ENCODE measurements around the gene FKBP14.

GRCh38 chr7:29995652-29996051, 30.9 kb downstream of the FKBP14 start:
- TF ChIP-seq, protein P1, sequence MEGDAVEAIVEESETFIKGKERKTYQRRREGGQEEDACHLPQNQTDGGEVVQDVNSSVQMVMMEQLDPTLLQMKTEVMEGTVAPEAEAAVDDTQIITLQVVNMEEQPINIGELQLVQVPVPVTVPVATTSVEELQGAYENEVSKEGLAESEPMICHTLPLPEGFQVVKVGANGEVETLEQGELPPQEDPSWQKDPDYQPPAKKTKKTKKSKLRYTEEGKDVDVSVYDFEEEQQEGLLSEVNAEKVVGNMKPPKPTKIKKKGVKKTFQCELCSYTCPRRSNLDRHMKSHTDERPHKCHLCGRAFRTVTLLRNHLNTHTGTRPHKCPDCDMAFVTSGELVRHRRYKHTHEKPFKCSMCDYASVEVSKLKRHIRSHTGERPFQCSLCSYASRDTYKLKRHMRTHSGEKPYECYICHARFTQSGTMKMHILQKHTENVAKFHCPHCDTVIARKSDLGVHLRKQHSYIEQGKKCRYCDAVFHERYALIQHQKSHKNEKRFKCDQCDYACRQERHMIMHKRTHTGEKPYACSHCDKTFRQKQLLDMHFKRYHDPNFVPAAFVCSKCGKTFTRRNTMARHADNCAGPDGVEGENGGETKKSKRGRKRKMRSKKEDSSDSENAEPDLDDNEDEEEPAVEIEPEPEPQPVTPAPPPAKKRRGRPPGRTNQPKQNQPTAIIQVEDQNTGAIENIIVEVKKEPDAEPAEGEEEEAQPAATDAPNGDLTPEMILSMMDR (IDR thresholded peaks at IDR 0.05), result no peak
- no peak for TF ChIP-seq POLR2A (IDR thresholded peaks at IDR 0.05)
- no peak for TF ChIP-seq POLR2AphosphoS5 (IDR thresholded peaks at IDR 0.05; ENCODE audit: insufficient read depth in 1 of 2, low read depth in 1 of 2)
